ENCODE data around the gene CITED1.

CITED1 gene

GRCh38 chrX:72316408-72317110, 10.8 kb upstream of the CITED1 start:
- TF ChIP-seq CTCF (IDR thresholded peaks at IDR 0.05; ENCODE audit: insufficient read depth, missing control alignments), result no peak
- FAIRE-seq (no peak), DNase-seq (ENCODE audit: insufficient read length, low spot score) (no peak)

- no peak for FAIRE-seq
- no peak for DNase-seq (ENCODE audit: insufficient read length, low spot score)
- TF ChIP-seq CTCF (IDR thresholded peaks at IDR 0.05; ENCODE audit: insufficient read depth, missing control alignments), result no peak
These were observed 9.2 kb upstream of the CITED1 start for GRCh38 chrX:72314881-72315280.

- TF ChIP-seq CTCF (IDR thresholded peaks at IDR 0.05; ENCODE audit: insufficient read depth, missing control alignments), result no peak
- FAIRE-seq (no peak), DNase-seq (ENCODE audit: insufficient read length, low spot score) (no peak)
These were observed 8.3 kb upstream of the CITED1 start for GRCh38 chrX:72313707-72314641.

- no peak for TF ChIP-seq CTCF (IDR thresholded peaks at IDR 0.05; ENCODE audit: insufficient read depth, missing control alignments)
- DNase-seq (ENCODE audit: insufficient read length, low spot score) (no peak), FAIRE-seq (no peak)
These were observed 6.7 kb upstream of the CITED1 start for GRCh38 chrX:72312311-72312940.

- no peak for TF ChIP-seq CTCF (IDR thresholded peaks at IDR 0.05; ENCODE audit: insufficient read depth, missing control alignments)
- no peak for FAIRE-seq
- no peak for DNase-seq (ENCODE audit: insufficient read length, low spot score)
These were observed 3.8 kb upstream of the CITED1 start for GRCh38 chrX:72309297-72310071.

- FAIRE-seq (peak; percentile 11), DNase-seq (ENCODE audit: insufficient read length, low spot score) (no peak)
- no peak for TF ChIP-seq CTCF (IDR thresholded peaks at IDR 0.05; ENCODE audit: insufficient read depth, missing control alignments)
These were observed 3.0 kb upstream of the CITED1 start for GRCh38 chrX:72308566-72309296.
